ENCODE data around the gene SRRT.

- TF ChIP-seq CTCF (IDR thresholded peaks at IDR 0.05 in 4 of 5, conservative IDR thresholded peaks at IDR 0.05 in 1 of 5), result no peak
- no peak for TF ChIP-seq POLR2A (IDR thresholded peaks at IDR 0.05)
These were observed 49.0 kb upstream of the SRRT start for GRCh38 chr7:100825751-100826513.

All from gastrocnemius medialis (tissue), 4 donors.